ENCODE results near the gene P2RY13.

Gene P2RY13

DNA sequence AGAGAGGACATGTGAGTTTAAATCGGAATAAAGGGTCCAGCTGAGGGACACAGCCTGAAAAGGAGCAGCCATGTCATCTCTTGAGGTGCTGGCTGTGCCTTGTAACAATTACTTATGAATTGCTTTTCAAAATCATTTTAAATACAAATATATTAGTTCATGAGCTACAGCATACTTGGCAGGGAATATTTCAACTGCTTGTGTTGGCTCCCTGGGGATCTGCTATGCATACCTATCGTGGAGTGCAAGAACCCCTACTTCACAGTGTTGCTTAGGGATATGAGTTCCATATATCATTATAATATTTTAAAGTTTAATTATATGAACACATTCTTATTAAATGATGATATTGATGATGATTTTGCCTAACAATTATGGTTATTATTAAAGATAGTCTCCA, 31.9 kb downstream of the P2RY13 start:
- FAIRE-seq (no peak), DNase-seq (ENCODE audit: low spot score) (no peak)

DNA sequence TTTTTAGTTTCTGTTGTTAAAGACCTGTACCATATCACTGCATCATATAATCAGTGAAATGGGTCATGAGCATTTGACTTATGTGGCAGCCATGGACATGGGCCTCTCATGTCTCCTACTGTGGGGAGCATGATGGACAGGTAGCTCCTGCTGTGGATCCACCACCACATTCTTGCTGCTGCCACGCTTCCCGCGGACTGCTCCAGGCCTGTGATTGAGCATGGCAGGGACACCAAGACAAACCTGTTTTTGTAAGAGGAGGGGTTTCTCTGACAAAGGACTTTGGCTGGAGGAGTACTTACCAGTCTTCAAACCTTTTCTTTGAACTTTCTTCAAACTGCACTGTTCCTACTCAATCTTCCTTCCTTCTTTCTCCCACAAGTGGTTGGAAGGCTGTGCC, 33.1 kb downstream of the P2RY13 start:
- DNase-seq (ENCODE audit: low spot score), result no peak

DNA sequence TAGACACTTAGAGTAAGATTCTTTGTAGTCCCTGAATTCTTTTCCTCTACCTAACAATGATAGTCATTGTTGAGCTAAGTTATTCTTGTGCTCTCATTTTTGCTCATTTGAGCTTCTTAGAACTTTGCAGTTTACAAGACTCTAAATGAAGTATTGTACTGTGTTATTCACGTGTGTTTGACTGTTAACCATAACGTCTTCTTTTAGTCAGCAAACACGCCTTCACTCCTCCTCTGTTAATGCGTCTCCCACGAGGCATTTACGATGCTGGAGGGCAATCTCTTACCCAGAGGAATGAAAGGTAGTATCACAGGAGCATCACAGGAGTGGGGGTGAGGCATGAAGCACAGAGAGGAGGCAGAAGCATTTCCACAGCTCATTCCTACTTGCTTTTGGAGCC, 36.2 kb downstream of the P2RY13 start:
- DNase-seq (ENCODE audit: low spot score), result no peak
- FAIRE-seq, result no peak

More for the DNA sequence above, 33.1 kb downstream of the P2RY13 start:
- FAIRE-seq, result no peak

- peak; percentile 83 for FAIRE-seq
Observed at GRCh38 chr3:151290673-151291072, 38.7 kb downstream of the P2RY13 start.

DNA sequence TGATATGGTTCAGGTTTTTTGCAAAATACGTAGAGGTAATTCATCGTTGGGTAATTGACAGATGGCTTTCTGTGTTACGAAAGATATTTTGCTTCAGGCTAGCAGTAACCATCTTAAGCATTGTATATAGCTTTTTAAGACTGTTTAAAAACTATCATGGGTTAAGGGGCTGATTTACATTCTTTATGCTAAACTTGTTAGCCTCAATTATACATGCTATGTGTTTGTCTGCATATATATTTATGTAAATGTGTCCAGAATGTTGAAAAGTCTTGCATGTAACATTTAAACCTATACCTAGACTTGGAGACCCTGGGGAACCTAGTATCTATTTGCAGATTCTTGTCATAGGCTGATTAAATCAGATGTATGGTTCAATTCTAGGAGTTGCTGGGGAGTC, 39.9 kb downstream of the P2RY13 start:
- no peak for FAIRE-seq
- DNase-seq (ENCODE audit: low spot score), result no peak

More at GRCh38 chr3:151290673-151291072, 38.7 kb downstream of the P2RY13 start:
- peak; percentile 43 for DNase-seq (ENCODE audit: low spot score)

DNA sequence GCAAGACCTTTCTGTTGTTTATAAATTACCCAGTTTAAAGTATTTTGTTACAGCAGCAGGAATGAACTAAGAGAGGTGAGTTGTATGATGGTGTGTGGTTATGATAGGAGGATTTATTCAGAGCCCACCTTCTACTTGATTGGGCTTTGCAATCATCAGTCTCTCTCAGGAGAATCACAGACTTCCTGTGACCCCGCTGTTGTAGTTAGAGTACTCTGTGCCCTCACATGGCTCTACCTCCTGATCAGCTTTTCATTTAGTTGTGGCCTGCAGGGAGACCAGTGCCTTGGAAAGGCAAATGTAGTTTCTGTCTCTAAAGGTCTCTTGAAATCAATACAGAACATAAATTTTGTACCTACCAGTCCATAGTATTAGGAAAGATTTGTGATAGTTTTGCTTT, 43.4 kb downstream of the P2RY13 start:
- DNase-seq (ENCODE audit: low spot score) (no peak), FAIRE-seq (no peak)

DNA sequence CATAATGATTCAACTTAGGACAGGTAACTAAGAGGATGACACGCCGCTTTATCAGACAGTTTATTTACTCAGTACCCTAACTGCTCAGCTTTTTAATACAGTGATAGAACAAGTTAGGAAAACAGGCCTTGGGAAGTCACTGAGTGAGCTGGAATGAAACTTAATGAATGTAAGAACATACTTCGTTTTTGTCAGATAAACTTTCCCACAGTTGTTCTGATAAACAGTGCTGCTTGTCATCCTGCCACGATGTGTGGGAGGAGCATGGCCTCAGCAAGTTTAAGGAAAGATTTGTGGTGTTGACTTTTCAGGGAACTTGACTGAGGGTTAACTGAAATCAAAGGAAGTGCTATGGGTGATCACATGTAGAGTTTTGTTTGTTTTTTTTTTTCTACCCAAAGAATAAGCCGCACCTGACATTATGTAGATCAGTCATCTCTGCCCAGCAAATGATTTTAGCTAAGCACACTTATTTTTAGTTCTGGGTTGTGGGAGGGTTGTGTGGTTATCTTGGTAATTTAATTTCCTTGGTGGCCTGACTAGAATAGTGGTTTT, 45.4 kb downstream of the P2RY13 start:
- DNase-seq (ENCODE audit: low spot score) (no peak), FAIRE-seq (no peak)

DNA sequence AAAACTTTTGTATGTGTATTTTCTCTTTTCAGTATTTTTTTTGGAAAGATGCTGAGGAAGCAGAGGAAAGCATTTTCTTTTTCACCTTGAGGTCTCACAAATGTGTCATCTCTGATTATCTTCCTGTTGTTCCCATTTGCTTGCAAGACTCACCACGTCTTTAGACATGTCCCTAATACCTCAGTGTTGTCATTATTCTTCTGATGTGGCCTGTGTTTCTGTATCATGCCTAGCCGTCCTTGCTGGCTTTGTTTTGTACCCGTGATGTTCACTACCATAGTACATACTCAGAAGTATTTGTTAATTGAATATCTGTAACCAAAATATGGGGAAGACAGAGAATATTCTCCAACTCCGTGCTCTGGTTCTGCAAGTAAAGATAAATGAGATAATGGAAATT, 46.0 kb downstream of the P2RY13 start:
- DNase-seq (ENCODE audit: low spot score) (no peak), FAIRE-seq (no peak)

- DNase-seq (ENCODE audit: low spot score) (peak; percentile 70), FAIRE-seq (peak; percentile 89)
Observed at GRCh38 chr3:151282921-151283320, 46.4 kb downstream of the P2RY13 start.

- FAIRE-seq (no peak), DNase-seq (ENCODE audit: low spot score) (no peak)
Observed at GRCh38 chr3:151281671-151282324, 47.6 kb downstream of the P2RY13 start.

GRCh38 chr3:151278230-151278629, 51.1 kb downstream of the P2RY13 start, which contains the start of gene P2RY14:
Gene P2RY14 (minus strand): TSS chr3:151278542. CDS start chr3:151214316, 64,226 bp downstream.
- no peak for DNase-seq (ENCODE audit: low spot score)
- no peak for FAIRE-seq

- DNase-seq (ENCODE audit: low spot score), result no peak
- FAIRE-seq, result no peak
Observed at GRCh38 chr3:151276687-151277042, 52.7 kb downstream of the P2RY13 start.

All from RCC 7860 (cell line).